ENCODE data around the gene KIF3C.
"Not testable (repeated sequence)": the region's sequence is repeated elsewhere in the genome, so short reads cannot be mapped to it uniquely, and the experiment has no call there.

Gene KIF3C

GRCh38 chr2:25999406-25999805 is 17.1 kb upstream of the KIF3C start:
- DNase-seq (ENCODE audit: low spot score) = not testable (repeated sequence)

DNA sequence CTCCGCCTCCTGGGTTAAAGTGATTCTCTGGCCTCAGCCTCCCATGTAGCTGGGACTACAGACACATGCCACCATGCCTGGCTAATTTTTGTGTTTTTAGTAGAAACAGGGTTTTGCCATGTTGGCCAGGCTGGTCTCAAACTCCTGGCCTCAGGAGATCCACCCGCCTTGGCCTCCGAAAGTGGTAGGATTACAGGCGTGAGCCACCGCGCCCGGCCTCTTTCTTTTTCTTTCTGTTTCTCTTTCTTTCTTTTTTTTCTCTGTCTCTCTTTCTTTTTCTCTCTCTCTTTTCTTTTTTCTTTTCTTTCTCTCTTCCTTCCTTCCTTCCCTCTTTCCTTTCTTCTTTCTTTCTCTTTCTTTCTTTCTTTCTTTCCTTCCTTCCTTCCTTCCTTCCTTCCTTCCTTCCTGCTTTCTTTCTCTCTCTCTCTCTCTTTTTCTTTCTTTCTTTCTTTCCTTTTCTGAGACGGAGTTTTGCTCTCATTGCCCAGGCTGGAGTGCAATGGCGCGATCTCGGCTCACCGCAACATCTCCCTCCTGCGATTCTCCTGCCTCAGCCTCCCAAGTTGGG is 16.6 kb upstream of the KIF3C start:
- DNase-seq (ENCODE audit: low spot score) = not testable (repeated sequence)

- no peak for DNase-seq (ENCODE audit: low spot score)
These were observed 14.5 kb upstream of the KIF3C start for GRCh38 chr2:25996844-25997243.

- no peak for DNase-seq (ENCODE audit: low spot score)
These were observed 12.2 kb upstream of the KIF3C start for GRCh38 chr2:25994509-25994908.

- DNase-seq (ENCODE audit: low spot score) = no peak
These were observed 10.8 kb upstream of the KIF3C start for GRCh38 chr2:25993049-25993448.

- no peak for DNase-seq (ENCODE audit: low spot score)
These were observed 10.3 kb upstream of the KIF3C start for GRCh38 chr2:25992556-25992955.

- no peak for DNase-seq (ENCODE audit: low spot score)
These were observed 9.7 kb upstream of the KIF3C start for GRCh38 chr2:25991965-25992364.

DNA sequence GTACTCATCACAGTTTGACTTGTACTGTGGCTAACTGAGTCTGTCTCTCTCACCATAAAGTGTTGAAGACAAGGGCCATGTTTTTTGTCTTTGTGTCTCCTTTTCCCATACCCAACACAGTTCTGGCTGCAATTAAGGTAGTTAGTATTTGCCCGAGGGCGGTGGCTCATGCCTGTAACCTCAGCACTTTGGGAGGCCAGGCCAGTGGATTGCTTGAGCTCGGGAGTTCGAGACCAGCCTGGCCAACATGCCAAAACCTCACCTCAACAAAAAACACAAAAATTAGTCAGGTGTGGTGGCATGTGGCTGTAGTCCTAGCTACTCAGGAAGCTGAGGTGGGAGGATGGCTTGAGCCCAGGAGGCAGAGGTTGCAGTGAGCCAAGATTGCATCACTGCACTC is 6.9 kb upstream of the KIF3C start:
- no peak for DNase-seq (ENCODE audit: low spot score)

DNA sequence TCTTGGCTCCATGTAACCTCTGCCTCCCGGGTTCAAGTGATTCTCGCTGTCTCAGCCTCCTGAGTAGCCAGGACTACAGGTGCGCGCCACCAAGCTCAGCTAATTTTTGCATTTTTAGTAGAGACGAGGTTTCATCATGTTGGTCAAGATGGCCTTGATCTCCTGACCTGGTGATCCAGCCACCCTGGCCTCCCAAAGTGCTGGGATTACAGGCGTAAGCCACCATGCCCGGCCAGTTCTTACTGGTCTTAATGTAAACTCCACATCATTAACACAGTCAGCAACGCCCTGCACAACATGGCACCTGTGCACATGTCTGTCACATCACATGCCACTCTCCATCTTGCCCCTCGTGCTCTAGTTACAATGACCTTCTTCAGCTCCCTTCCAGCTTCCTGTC is 5.8 kb upstream of the KIF3C start:
- DNase-seq (ENCODE audit: low spot score) = no peak

GRCh38 chr2:25983735-25984134 is 1.4 kb upstream of the KIF3C start:
- DNase-seq (ENCODE audit: low spot score) = no peak

- DNase-seq (ENCODE audit: low spot score) = no peak
These were observed 627 bp upstream of the KIF3C start for GRCh38 chr2:25982968-25983280.

- no peak for DNase-seq (ENCODE audit: low spot score)
These were observed 563 bp downstream of the KIF3C start for GRCh38 chr2:25981596-25982272.

DNA sequence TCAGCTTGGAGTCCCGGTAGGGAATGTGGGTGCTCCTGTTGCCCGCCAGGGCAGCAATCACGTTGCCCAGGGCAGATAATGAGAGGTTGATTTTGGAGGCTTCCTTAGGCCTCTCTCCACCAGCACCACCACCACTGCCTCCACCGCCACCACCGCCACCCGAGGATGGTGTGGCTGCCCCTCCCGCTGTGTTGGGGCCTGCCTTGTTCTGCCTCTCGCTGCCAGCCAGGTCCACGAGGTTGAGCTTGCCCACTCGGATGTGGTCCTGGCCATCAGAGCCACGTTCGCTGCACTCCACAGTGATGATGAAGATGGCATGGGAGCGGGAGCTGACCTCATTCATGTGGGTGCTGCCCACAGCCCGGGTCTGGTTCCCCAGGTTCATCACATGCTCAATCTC is 1.3 kb downstream of the KIF3C start:
- no peak for DNase-seq (ENCODE audit: low spot score)

- no peak for DNase-seq (ENCODE audit: low spot score)
These were observed 2.0 kb downstream of the KIF3C start for GRCh38 chr2:25980076-25980887.

- no peak for DNase-seq (ENCODE audit: low spot score)
These were observed 3.3 kb downstream of the KIF3C start for GRCh38 chr2:25979001-25979400.

- DNase-seq (ENCODE audit: low spot score) = no peak
These were observed 4.5 kb downstream of the KIF3C start for GRCh38 chr2:25977768-25978167.

DNA sequence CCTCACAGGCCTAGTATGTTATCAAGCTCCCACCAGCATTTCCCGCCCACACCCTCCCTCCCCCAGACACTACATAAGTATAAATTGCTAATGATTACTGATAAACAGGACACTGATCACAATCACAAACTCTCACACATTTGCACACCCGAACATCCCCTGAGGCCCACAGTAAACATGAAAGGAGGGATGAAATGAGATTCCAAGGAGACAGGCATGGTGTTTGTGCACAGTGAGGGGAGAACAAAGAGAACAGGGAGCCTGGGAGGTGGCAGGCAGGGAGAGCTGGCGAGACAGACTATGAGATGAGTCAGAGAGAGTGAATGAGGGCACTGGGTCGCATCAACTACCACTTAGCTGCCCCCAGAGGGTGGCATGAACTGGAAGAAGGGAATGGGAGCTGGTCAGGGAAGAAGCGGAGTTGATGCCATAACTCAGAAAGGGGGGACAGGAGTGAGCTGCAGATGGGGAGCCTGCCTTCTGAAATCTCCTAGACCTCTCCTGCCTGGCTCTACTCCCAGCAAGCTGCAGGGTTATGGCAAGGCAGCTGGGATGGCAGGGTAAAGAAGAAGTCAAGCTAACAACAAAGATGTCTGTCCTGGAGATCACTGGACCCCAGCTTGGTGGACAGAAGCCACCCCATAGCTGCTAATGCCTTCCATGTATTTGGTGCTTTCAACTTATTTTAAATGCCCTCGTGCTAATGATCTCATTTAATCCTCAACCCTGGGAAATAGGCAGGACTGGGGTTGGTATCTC is 5.1 kb downstream of the KIF3C start:
- no peak for DNase-seq (ENCODE audit: low spot score)

GRCh38 chr2:25972049-25972823 is 10.1 kb downstream of the KIF3C start:
- no peak for DNase-seq (ENCODE audit: low spot score)

DNA sequence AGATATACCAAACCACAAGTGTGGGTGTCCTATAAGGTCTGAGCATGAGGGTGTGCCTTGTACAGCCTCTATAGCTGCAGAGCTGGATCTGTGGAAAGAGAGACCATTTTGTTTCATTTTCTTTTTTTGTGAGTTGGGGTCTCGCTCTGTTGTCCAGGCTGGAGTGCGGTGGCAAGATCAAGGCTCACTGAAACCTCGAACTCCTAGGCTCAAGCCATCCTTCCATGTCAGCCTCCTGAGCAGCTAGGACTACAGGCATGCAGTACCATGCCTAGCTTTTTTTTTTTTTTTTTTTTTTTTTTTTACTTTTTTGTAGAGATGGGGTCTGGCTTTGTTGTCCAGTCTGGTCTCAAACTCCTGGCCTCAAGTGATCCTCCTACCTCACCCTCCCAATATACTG is 10.7 kb downstream of the KIF3C start:
- DNase-seq (ENCODE audit: low spot score) = no peak

DNA sequence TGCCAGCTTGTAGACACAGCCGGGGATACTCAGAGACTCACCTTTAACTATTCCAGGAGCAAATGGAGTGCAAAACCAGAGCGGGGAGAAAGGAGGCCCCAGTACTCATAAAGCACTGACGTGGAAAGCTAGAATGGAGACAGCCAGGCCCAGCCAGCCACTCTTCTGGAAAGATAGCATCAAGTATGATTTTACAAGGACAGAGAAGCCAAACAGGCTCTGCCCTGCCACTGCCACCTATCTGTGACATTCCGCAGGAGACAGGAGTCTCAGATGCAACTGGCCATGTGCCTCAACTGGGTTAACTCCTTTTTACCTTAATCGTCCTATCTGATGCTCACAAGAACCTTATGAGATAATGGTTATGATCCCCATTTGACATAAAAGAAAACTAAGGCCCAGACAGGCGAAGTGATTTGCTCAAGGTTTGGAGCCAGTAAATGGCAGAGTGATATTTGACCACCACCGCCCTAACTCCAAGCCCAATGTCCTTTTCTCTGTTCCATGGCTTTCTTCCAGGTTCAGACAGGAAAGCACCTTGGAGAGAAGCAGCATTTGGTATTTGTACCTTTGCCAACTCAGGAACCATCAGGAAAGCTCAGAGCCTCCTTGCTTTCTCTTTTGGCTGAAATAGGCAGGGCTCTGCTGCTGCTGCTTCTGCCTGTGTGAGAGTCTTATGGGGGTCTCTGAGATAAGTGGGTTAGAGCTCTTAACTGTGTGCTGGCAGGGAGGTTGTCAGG is 15.6 kb downstream of the KIF3C start:
- DNase-seq (ENCODE audit: low spot score) = peak; percentile 88

GRCh38 chr2:25964891-25965290 is 17.4 kb downstream of the KIF3C start:
- DNase-seq (ENCODE audit: low spot score) = no peak
